Measurements from ENCODE around the gene TPH2. TPM values are rescaled to one million over a fixed set of nuclear protein-coding genes. Genes with fewer than 3 reads are reported as not detected.

TPH2 gene
- total and polyA plus RNA-seq, 2 of the 13 experiments (the other 11 are each of a cell fraction or from before 2014, with no cell fraction given), result not detected

- TF ChIP-seq ZNF784 (CRISPR knock-in tag; IDR thresholded peaks at IDR 0.05; ENCODE audit: borderline replicate concordance) (no peak), ZNF460 (CRISPR knock-in tag; IDR thresholded peaks at IDR 0.05; ENCODE audit: borderline replicate concordance) (no peak; the same call in 1 of the 2 replicates), CCAR2 (optimal IDR thresholded peaks at IDR 0.05; ENCODE audit: low read depth, low read length) (no peak), SMAD9 (CRISPR knock-in tag; IDR thresholded peaks at IDR 0.05) (no peak), GABPB1 (CRISPR knock-in tag; IDR thresholded peaks at IDR 0.05) (peak; percentile 47; the same call in 1 of the 2 replicates), SRSF9 (IDR thresholded peaks at IDR 0.05; ENCODE audit: borderline replicate concordance, insufficient read depth, low read depth, low read length, poor library complexity, severe bottlenecking) (no peak), ZNF777 (CRISPR knock-in tag; IDR thresholded peaks at IDR 0.05) (no peak), MTA3 (CRISPR knock-in tag; IDR thresholded peaks at IDR 0.05) (no peak), ZNF607 (CRISPR knock-in tag; IDR thresholded peaks at IDR 0.05; ENCODE audit: borderline replicate concordance) (peak; percentile 69), TFAP4 (IDR thresholded peaks at IDR 0.05; ENCODE audit: borderline replicate concordance, low read depth) (peak; percentile 20; the same call in 1 of the 2 replicates), JDP2 (CRISPR knock-in tag; IDR thresholded peaks at IDR 0.05; ENCODE audit: borderline replicate concordance) (no peak), ZBTB4 (CRISPR knock-in tag; IDR thresholded peaks at IDR 0.05; ENCODE audit: borderline replicate concordance) (no peak), ZNF800 (CRISPR knock-in tag; IDR thresholded peaks at IDR 0.05) (no peak), ZNF251 (CRISPR knock-in tag; IDR thresholded peaks at IDR 0.05) (no peak), ZC3H4 (CRISPR knock-in tag; IDR thresholded peaks at IDR 0.05; ENCODE audit: borderline replicate concordance) (no peak), KDM1A (CRISPR knock-in tag; IDR thresholded peaks at IDR 0.05) (peak; percentile 75), MEIS1 (CRISPR knock-in tag; IDR thresholded peaks at IDR 0.05; ENCODE audit: borderline replicate concordance) (no peak), MAFF (IDR thresholded peaks at IDR 0.05; ENCODE audit: low read depth, low read length) (no peak), SETDB1 (CRISPR knock-in tag; IDR thresholded peaks at IDR 0.05; ENCODE audit: borderline replicate concordance) (no peak), TGIF2 (CRISPR knock-in tag; IDR thresholded peaks at IDR 0.05) (no peak), IKZF1 (IDR thresholded peaks at IDR 0.05) (no peak), PBX3 (CRISPR knock-in tag; IDR thresholded peaks at IDR 0.05; ENCODE audit: borderline replicate concordance) (no peak)
These were observed 9.0 kb downstream of the TPH2 start (continued) for GRCh38 chr12:71947645-71948105.

All from HepG2 (cell line).